Small intestine (tissue), 7 donors: ENCODE results near the gene TMEM117. TPM values are rescaled to one million over a fixed set of nuclear protein-coding genes. Genes with fewer than 3 reads are reported as not detected.

Experiments used
- DNase-seq, 2 donors: peaks; one replicate each; pipeline versions ENCODE4 v3.0.0 to v3.0.0-alpha.2; 2013
- FAIRE-seq: peaks from 2 replicates; lab custom pipeline; 2012; peaks lifted over from hg19 to GRCh38; lab: Jason Lieb, UNC
- H3K27ac ChIP-seq, 3 donors: one replicate each; pipeline ENCODE4 v1.5.1; 2013; ENCODE audit warnings: low read length in 2 of 3, mild to moderate bottlenecking in 2 of 3, control low read depth in 1 of 3, inconsistent platforms in 1 of 3, low read depth in 1 of 3, moderate library complexity in 1 of 3
- H3K27me3 ChIP-seq, 3 donors: one replicate each; pipeline ENCODE4 v1.6.1; 2013; ENCODE audit warnings: low read length in 3 of 3, inconsistent platforms in 1 of 3; ENCODE audit not compliant: control insufficient read depth in 3 of 3, insufficient read depth in 3 of 3
- H3K36me3 ChIP-seq, 3 donors: one replicate each; pipeline ENCODE4 v1.6.1; 2013; ENCODE audit warnings: low read length in 3 of 3, inconsistent platforms in 1 of 3, low read depth in 1 of 3, mild to moderate bottlenecking in 1 of 3, moderate library complexity in 1 of 3; ENCODE audit not compliant: control insufficient read depth in 3 of 3, insufficient read depth in 2 of 3
- H3K4me1 ChIP-seq, 3 donors: one replicate each; pipeline ENCODE4 v1.6.1; 2013; ENCODE audit warnings: low read length in 2 of 3, inconsistent platforms in 1 of 3, low read depth in 1 of 3, mild to moderate bottlenecking in 1 of 3, moderate library complexity in 1 of 3; ENCODE audit not compliant: control insufficient read depth in 3 of 3, insufficient read depth in 2 of 3
- H3K4me3 ChIP-seq, 3 donors: one replicate each; pipeline ENCODE4 v1.5.1; 2013; ENCODE audit warnings: low read length in 3 of 3, control low read depth in 1 of 3, inconsistent platforms in 1 of 3, low read depth in 1 of 3, mild to moderate bottlenecking in 1 of 3, moderate library complexity in 1 of 3
- H3K9me3 ChIP-seq, 2 donors: one replicate each; pipeline ENCODE4 v1.6.1; 2013; ENCODE audit warnings: low read depth in 1 of 2, low read length in 1 of 2; ENCODE audit not compliant: control insufficient read depth in 2 of 2, insufficient read depth in 1 of 2
- WGBS, 3 donors: extraction: QIAGEN DNeasy Blood & Tissue Kit; methylation state at CpG; one replicate each; pipeline ENCODE4 v1.1.7; 2013; 5-methylcytosine and 5-hydroxymethylcytosine counted together
- polyA plus RNA-seq, 4 donors: library from polyadenylated mRNA; stranded (reverse) in 3 of 4; unstranded in 1 of 4; fragments of 200-250 nt in 3 of 4; fragments of 120-200 nt in 1 of 4; gene quantifications; one replicate each; pipeline versions ENCODE4 v1.2.1 to v1.2.3, GENCODE V29; 2013
- donor health status: healthy with polysubstance abuse.
- donor health status: control.
- donor health status: control.
- donor health status: Bipolar disorder and iron deficiency.
- donor health status: healthy.

TMEM117 gene
- polyA plus RNA-seq, 4 donors: 6.3 to 14.3 (median 13.8) TPM

GRCh38 chr12:43980627-43981191 lies 144.8 kb downstream of the TMEM117 start:
- Histone ChIP-seq H3K4me1 (peaks cover 0 to 2% (median 0%) of the 10 kb centered on the region in 3 donors), H3K36me3 (no peaks in the 10 kb centered on the region), H3K27ac (peak overlapping the region in 1 of 3 donors; percentile 62), H3K9me3 (peaks cover 0 to 35% of the 10 kb centered on the region in 2 donors), H3K27me3 (no peaks in the 10 kb centered on the region), H3K4me3 (no peak overlapping the region)
- DNase-seq (peak in 1 of 2 donors; percentile 80), FAIRE-seq (no peak)
- WGBS, 3 donors: 66 to 88% (median 70%) methylated on average over 6 of the region's 6 CpGs

- H3K4me3 ChIP-seq: no peak overlapping the region
- no peak overlapping the region for H3K27ac ChIP-seq
- peak in 1 of 2 donors; percentile 69 for DNase-seq
- FAIRE-seq: no peak
- H3K27me3 ChIP-seq: no peaks in the 10 kb centered on the region
- peaks cover 0 to 25% of the 10 kb centered on the region in 2 donors for H3K9me3 ChIP-seq
- H3K4me1 ChIP-seq: peaks cover 0 to 2% (median 0%) of the 10 kb centered on the region in 3 donors
- H3K36me3 ChIP-seq: no peaks in the 10 kb centered on the region
Measured at GRCh38 chr12:43981726-43982125, 145.8 kb downstream of the TMEM117 start.

DNA sequence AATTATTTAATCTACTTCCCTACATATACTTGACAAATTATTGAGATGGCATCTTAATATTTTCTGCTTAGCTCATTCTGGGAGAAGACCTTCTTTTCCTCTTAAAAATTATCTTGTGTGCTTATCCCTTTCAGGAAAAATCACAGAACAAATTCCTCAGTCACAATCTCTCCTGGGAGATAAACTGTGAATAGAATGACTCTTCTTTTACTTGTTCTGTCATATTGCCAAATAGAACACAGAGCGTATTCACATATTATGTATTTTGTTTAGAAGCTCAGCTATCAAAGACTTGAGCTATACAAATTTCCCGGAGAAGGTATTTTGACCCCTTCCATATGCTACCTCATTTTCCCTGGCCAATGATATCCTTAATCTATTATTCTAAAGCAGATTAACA lies 146.7 kb downstream of the TMEM117 start:
- FAIRE-seq (no peak), DNase-seq (no peak)
- H3K27me3 ChIP-seq: no peaks in the 10 kb centered on the region
- no peak overlapping the region for H3K4me3 ChIP-seq
- peaks cover 0 to 2% (median 0%) of the 10 kb centered on the region in 3 donors for H3K4me1 ChIP-seq
- H3K27ac ChIP-seq: no peak overlapping the region
- peaks cover 0 to 18% of the 10 kb centered on the region in 2 donors for H3K9me3 ChIP-seq
- no peaks in the 10 kb centered on the region for H3K36me3 ChIP-seq
- 83 to 93% (median 92%) methylated on average over 2 of the region's 2 CpGs for WGBS, 3 donors

GRCh38 chr12:43988838-43989560 lies 153.1 kb downstream of the TMEM117 start:
- H3K9me3 ChIP-seq: no peaks in the 10 kb centered on the region
- 53 to 66% (median 55%) methylated on average over 5 of the region's 5 CpGs for WGBS, 3 donors
- no peak overlapping the region for H3K4me3 ChIP-seq
- H3K36me3 ChIP-seq: peaks cover 0 to 2% (median 0%) of the 10 kb centered on the region in 3 donors
- no peaks in the 10 kb centered on the region for H3K27me3 ChIP-seq
- no peak overlapping the region for H3K27ac ChIP-seq
- FAIRE-seq (peak; percentile 30), DNase-seq (peak in 1 of 2 donors; percentile 21)
- no peaks in the 10 kb centered on the region for H3K4me1 ChIP-seq

DNA sequence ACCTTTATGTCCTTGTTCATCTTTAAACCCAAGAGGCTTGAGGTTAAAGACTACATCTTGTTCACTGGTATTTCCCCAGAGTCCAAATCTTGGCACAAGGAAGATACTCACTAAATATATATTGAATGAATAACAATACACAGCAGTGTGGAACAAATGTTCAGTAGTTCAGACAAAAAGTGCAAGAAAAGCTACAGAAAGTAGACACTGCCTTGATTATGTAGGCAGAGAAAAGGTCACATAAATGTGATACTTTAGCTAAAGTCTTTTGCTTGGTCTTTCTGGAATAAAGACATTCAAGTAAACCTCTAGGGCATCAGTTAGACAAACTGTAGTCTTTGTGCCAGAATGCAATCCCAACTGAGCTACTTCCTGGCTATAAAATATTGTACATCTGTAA lies 157.0 kb downstream of the TMEM117 start:
- no peaks in the 10 kb centered on the region for H3K9me3 ChIP-seq
- H3K36me3 ChIP-seq: peaks cover 0 to 2% (median 0%) of the 10 kb centered on the region in 3 donors
- no peaks in the 10 kb centered on the region for H3K27me3 ChIP-seq
- H3K27ac ChIP-seq: no peak overlapping the region
- FAIRE-seq (no peak), DNase-seq (no peak)
- H3K4me1 ChIP-seq: no peaks in the 10 kb centered on the region
- H3K4me3 ChIP-seq: no peak overlapping the region

DNA sequence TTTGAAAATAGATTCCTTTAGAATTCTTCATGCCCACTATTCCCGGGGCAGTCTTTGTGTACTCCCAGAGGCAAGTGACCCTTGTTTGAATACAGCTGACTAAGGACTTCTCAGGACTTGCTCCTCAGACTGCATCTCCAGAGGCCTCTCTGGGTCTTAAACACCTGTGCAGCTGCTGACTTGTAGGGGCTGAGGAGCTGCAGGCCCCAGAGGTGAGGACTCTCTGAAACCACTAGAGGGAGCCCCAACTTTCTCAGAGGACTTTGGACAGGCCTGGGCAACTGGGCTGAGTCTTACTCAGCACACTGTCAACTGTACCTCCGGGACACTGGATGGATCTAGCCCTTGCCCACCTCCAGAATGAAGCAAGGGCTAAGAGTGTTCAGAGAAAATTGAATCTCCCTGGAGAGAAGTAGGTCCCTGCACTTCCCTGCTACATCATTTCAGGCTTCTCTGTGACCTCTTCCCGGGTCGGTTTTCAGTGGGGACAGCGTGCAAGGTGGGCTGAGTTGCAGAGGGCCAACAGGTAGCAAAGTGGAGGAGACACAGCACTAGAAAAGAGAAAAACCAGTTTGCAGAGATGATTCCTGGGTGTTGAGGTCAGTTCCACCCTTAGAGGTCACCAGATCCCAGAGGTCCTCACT lies 164.6 kb downstream of the TMEM117 start:
- Histone ChIP-seq H3K27ac (no peak overlapping the region), H3K9me3 (no peaks in the 10 kb centered on the region), H3K27me3 (no peaks in the 10 kb centered on the region), H3K4me1 (no peaks in the 10 kb centered on the region), H3K36me3 (peaks cover 0 to 5% (median 0%) of the 10 kb centered on the region in 3 donors), H3K4me3 (no peak overlapping the region)
- FAIRE-seq (no peak), DNase-seq (peak; percentile 57 to 81)
- 83 to 91% (median 85%) methylated on average over 5 of the region's 5 CpGs for WGBS, 3 donors

- Histone ChIP-seq H3K4me3 (no peak overlapping the region), H3K36me3 (peaks cover 0 to 5% (median 0%) of the 10 kb centered on the region in 3 donors), H3K9me3 (peaks cover 0 to 4% of the 10 kb centered on the region in 2 donors), H3K4me1 (no peaks in the 10 kb centered on the region), H3K27ac (no peak overlapping the region), H3K27me3 (no peaks in the 10 kb centered on the region)
- FAIRE-seq (no peak), DNase-seq (no peak)
- 77 to 89% (median 83%) methylated on average over 2 of the region's 2 CpGs for WGBS, 3 donors
Measured at GRCh38 chr12:44002607-44003006, 166.7 kb downstream of the TMEM117 start.

DNA sequence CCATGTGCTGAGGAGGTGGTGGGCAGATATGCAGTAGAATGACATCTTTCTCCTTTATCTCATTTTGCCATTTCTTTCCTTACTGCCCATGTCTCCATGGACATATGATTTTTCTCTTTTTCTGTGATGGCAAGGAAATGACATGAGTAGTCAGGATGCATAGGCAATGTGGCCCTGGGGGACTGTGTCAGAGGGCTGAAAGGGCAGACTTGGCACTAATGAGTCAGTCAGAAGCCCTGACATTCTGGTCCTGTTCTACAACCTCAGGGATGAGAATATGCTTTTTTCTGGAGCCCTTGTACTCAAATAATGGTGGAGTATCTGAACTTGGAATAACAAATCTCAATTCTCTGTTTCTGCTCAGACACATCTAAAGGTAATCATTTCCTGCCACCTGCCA lies 167.8 kb downstream of the TMEM117 start:
- Histone ChIP-seq H3K27me3 (no peaks in the 10 kb centered on the region), H3K4me3 (no peak overlapping the region), H3K36me3 (peaks cover 0 to 10% (median 0%) of the 10 kb centered on the region in 3 donors), H3K9me3 (peaks cover 0 to 10% of the 10 kb centered on the region in 2 donors), H3K27ac (no peak overlapping the region), H3K4me1 (no peaks in the 10 kb centered on the region)
- no peak for DNase-seq
- no peak for FAIRE-seq
